ENCODE results near the gene C16orf92.

DNA sequence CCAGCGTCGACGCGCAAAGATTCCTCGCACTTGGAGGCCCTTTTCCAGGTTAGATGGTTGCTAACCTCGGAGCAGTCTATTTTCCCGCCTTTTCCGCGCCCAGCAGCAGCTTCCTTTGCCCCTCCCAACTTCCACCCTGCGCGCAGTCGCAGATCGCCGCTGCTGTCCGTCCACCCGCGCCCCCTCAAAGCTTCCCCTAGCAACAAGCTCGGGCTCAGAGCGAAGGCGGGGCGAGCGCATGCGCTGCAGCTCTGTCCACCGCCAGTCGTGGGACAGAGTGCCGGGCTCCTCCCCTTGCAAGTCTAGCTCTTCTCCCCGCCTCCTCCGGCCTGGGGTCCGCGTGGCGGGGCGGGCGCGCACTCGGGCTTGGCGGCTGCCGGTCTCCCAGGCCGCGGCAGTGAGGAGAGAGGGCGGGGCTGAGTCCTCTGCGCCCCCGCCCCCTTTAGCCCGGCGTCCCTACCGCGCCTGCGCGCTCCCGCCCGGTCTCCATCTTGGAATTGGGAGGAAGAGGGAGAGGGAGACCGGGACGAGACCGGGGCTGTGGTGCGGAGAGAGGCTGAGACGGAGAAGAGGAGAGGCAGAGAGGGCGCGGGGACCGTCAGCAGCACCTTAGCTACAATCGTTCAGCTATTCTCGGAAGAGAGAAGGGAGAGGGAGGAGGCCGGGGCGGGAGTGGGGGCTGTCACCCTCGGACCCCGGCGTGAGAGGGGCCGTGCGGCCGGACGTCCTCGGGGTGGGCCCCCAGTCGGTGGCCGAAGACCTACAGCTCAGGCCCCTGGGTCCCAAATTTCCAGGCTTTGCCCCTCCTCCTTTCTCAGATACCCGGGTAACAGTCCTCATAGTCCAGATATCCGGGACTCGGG, 49.4 kb upstream of the C16orf92 start, which contains the start of gene TAOK2:
- TF ChIP-seq, protein P1, sequence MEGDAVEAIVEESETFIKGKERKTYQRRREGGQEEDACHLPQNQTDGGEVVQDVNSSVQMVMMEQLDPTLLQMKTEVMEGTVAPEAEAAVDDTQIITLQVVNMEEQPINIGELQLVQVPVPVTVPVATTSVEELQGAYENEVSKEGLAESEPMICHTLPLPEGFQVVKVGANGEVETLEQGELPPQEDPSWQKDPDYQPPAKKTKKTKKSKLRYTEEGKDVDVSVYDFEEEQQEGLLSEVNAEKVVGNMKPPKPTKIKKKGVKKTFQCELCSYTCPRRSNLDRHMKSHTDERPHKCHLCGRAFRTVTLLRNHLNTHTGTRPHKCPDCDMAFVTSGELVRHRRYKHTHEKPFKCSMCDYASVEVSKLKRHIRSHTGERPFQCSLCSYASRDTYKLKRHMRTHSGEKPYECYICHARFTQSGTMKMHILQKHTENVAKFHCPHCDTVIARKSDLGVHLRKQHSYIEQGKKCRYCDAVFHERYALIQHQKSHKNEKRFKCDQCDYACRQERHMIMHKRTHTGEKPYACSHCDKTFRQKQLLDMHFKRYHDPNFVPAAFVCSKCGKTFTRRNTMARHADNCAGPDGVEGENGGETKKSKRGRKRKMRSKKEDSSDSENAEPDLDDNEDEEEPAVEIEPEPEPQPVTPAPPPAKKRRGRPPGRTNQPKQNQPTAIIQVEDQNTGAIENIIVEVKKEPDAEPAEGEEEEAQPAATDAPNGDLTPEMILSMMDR (IDR thresholded peaks at IDR 0.05): no peak
- no peak for TF ChIP-seq EZH2phosphoT487 (IDR thresholded peaks at IDR 0.05)
- no peak for TF ChIP-seq EZH2 (IDR thresholded peaks at IDR 0.05)

Data from neural progenitor cell (in vitro differentiated cells).